HL-60 (cell line): Measurements from ENCODE around the gene SLC25A48.

ENCODE experiments used
- DNase-seq, 2 experiments: peaks; one replicate each; pipeline ENCODE4 v3.0.0-alpha.2; 2010 to 2020; ENCODE audit warnings: low read depth in 1 of 2, low spot score in 1 of 2
- H3K27ac ChIP-seq: fragments of 250-450 bp; sonication (Bioruptor Pico); replicated peaks from 2 replicates; pipeline ENCODE4 v1.5.1; 2020; ENCODE audit warnings: mild to moderate bottlenecking, moderate library complexity
- H3K27me3 ChIP-seq: fragments of 250-450 bp; sonication (Bioruptor Pico); 2 replicates; pipeline ENCODE4 v1.5.1; 2021; ENCODE audit warnings: mild to moderate bottlenecking, moderate library complexity; ENCODE audit not compliant: insufficient read depth, poor library complexity, severe bottlenecking
- H3K4me3 ChIP-seq: replicated peaks from 2 replicates; pipeline ENCODE4 v1.5.1; 2011; ENCODE audit warnings: mild to moderate bottlenecking, control low read depth, low read length; ENCODE audit not compliant: insufficient read depth
- CTCF ChIP-seq: IDR thresholded peaks from one replicate; pipeline ENCODE4 v1.5.1; 2011; ENCODE audit warnings: low read length, control low read depth, inconsistent platforms; ENCODE audit not compliant: insufficient read depth
- GABPA ChIP-seq: IDR thresholded peaks from 2 replicates; pipeline ENCODE4 v1.6.1; 2012; ENCODE audit warnings: low read depth
- POLR2AphosphoS5 ChIP-seq: IDR thresholded peaks from 2 replicates; pipeline ENCODE4 v1.6.1; 2012; ENCODE audit warnings: low read depth
- SPI1 ChIP-seq: IDR thresholded peaks from 2 replicates; pipeline ENCODE4 v1.6.1; 2012; ENCODE audit warnings: low read depth, mild to moderate bottlenecking, borderline replicate concordance
- TF ChIP-seq, protein P1 (sequence below): IDR thresholded peaks from 2 replicates; pipeline ENCODE4 v1.6.1; 2012; ENCODE audit warnings: low read depth; ENCODE audit not compliant: insufficient replicate concordance

Gene SLC25A48

DNA sequence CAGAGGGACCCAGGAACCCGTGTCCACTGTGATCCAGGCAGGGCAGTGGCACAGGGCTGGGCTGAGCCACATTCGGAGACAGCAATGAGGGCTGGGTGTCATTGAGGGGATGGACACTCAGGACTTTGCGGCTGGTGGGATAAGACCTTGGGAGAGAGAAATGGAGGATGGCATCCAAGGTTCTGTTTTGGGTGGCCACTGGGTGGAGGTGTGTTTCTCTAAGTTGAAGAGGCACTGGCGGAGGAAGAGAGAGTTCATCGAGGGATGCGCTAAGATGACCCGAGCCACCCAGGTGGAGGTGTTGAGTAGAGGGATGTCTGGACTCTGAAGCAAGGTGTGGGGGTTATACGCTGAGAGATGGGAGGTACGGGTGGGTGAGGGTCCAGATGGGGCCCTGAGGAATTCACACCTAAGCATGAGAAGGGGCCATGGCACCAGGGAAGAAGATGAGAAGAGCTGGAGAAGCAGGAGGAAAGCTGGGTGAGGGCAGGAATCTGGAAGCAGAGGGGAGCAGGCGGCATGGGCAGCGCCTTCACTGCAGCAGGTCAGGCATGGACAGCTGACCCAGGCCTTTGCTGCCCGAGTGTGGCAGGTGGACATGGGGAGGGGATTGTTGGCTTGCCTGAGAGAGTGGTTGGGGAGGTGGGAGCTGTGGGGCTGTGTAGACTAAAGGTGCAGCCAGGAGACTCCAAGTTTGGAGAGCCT lies 2.5 kb upstream of the SLC25A48 start:
- no peaks in the 10 kb centered on the region for H3K27me3 ChIP-seq
- no peak overlapping the region for H3K27ac ChIP-seq
- no peak overlapping the region for H3K4me3 ChIP-seq
- TF ChIP-seq CTCF = no peak
- TF ChIP-seq, protein P1, sequence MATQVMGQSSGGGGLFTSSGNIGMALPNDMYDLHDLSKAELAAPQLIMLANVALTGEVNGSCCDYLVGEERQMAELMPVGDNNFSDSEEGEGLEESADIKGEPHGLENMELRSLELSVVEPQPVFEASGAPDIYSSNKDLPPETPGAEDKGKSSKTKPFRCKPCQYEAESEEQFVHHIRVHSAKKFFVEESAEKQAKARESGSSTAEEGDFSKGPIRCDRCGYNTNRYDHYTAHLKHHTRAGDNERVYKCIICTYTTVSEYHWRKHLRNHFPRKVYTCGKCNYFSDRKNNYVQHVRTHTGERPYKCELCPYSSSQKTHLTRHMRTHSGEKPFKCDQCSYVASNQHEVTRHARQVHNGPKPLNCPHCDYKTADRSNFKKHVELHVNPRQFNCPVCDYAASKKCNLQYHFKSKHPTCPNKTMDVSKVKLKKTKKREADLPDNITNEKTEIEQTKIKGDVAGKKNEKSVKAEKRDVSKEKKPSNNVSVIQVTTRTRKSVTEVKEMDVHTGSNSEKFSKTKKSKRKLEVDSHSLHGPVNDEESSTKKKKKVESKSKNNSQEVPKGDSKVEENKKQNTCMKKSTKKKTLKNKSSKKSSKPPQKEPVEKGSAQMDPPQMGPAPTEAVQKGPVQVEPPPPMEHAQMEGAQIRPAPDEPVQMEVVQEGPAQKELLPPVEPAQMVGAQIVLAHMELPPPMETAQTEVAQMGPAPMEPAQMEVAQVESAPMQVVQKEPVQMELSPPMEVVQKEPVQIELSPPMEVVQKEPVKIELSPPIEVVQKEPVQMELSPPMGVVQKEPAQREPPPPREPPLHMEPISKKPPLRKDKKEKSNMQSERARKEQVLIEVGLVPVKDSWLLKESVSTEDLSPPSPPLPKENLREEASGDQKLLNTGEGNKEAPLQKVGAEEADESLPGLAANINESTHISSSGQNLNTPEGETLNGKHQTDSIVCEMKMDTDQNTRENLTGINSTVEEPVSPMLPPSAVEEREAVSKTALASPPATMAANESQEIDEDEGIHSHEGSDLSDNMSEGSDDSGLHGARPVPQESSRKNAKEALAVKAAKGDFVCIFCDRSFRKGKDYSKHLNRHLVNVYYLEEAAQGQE = no peak
- TF ChIP-seq POLR2AphosphoS5 = no peak
- DNase-seq = no peak

- no peak for DNase-seq
- Histone ChIP-seq H3K27me3 (no peaks in the 10 kb centered on the region), H3K27ac (no peak overlapping the region), H3K4me3 (no peak overlapping the region)
- TF ChIP-seq SPI1 (no peak), GABPA (no peak), POLR2AphosphoS5 (no peak), CTCF (no peak)
- TF ChIP-seq, protein P1 = no peak
These were observed 1.2 kb upstream of the SLC25A48 start for GRCh38 chr5:135832941-135833920.

DNA sequence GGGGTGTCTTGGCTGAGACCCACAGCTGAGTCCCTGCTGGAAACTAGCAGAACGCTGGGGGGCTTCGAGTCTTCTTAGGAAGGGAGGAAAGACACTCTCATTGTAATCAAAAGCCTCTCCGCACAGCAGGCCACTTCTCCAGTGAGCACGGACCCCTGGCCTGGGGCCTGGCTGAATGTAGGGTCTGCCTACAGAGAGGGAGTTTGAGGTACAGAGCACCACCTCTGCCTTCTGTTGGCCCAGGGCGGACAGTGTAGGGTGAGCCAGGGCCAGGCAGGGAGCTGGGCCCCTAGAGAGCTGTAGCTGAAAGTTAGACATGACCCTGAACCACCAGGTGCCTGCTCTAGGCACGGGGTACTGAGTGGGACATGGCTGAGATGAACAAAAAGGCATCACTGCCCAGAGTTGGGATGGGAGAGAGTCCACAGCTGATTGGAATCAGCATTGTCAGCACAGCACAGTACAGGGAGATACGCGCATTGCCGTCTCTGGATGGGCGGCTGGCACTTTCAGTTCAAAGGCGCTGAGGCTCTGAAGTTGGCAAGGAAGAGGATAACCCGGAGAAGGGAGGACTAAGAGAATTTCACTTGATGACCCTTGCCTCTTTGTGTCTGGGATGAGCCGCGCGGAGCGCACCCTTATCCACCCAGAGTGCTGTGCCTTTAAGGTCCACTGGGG lies 363 bp upstream of the SLC25A48 start:
- Histone ChIP-seq H3K27me3 (no peaks in the 10 kb centered on the region), H3K4me3 (no peak overlapping the region), H3K27ac (no peak overlapping the region)
- no peak for TF ChIP-seq POLR2AphosphoS5
- no peak for TF ChIP-seq SPI1
- TF ChIP-seq, protein P1 = no peak
- no peak for TF ChIP-seq CTCF
- no peak for TF ChIP-seq GABPA
- peak in 1 of 2 experiments; percentile 11 for DNase-seq
